ENCODE data around the gene DTNA.

GRCh38 chr18:34799291-34799690 is 89.2 kb downstream of the DTNA start:
- TF ChIP-seq ZNF274 (IDR thresholded peaks at IDR 0.05; ENCODE audit: low read depth, low read length): no peak
- no peak for TF ChIP-seq YY1 (IDR thresholded peaks at IDR 0.05; ENCODE audit: insufficient read depth, insufficient read length)
